Measurements from ENCODE around the gene USP3. TPM values are rescaled to one million over a fixed set of nuclear protein-coding genes. Genes with fewer than 3 reads are reported as not detected.

The USP3 gene
- total and polyA plus RNA-seq, 2 of the 4 experiments (the other 2 are of a cell fraction): 17.3 to 52.3 TPM

- dilution Hi-C loops (cut with HindIII; ENCODE audit: low sequenced_read_pairs, unreplicated experiment) (no loop called here), intact Hi-C loops (cut with micrococcal nuclease) (no loop called here), in situ Hi-C loops (cut with MboI; ENCODE audit: low sequenced_read_pairs) (no loop called here)
- H3K4me2 ChIP-seq (ENCODE audit: low read depth, low read length): no peak overlapping the region
- no CpG with 5 or more reads among the region's 1 CpG for WGBS, 2 experiments (ENCODE audit: extremely low coverage in 2 of 2, insufficient read length in 1 of 2)
- no peak overlapping the region for H3K4ac ChIP-seq (ENCODE audit: low read depth, low read length)
- no peak overlapping the region for H3K14ac ChIP-seq (replicated peaks; ENCODE audit: low read depth, low read length)
- H3K9me3 ChIP-seq (ENCODE audit: control insufficient read depth, insufficient read depth, low read length): no peaks in the 10 kb centered on the region
- TF ChIP-seq ELK1 (IDR thresholded peaks at IDR 0.05; ENCODE audit: borderline replicate concordance, low read depth, low read length) (no peak), USF2 (IDR thresholded peaks at IDR 0.05; ENCODE audit: low read depth, low read length) (no peak), MAZ (IDR thresholded peaks at IDR 0.05; ENCODE audit: borderline replicate concordance, low read depth, low read length) (no peak), RCOR1 (IDR thresholded peaks at IDR 0.05; ENCODE audit: insufficient replicate concordance, low read length) (no peak), NFE2L2 (IDR thresholded peaks at IDR 0.05; ENCODE audit: low read depth, low read length) (no peak), MXI1 (IDR thresholded peaks at IDR 0.05; ENCODE audit: borderline replicate concordance, low read depth, low read length) (no peak), CEBPB (IDR thresholded peaks at IDR 0.05; ENCODE audit: low read depth, low read length) (no peak), POLR2A (IDR thresholded peaks at IDR 0.05; ENCODE audit: low read depth, low read length) (no peak), CTCF (conservative IDR thresholded peaks at IDR 0.05; ENCODE audit: low read depth, low read length) (no peak), MAFK (IDR thresholded peaks at IDR 0.05; ENCODE audit: low read depth, low read length) (no peak), BHLHE40 (IDR thresholded peaks at IDR 0.05; ENCODE audit: low read depth, low read length) (no peak), SMC3 (IDR thresholded peaks at IDR 0.05; ENCODE audit: low read depth, low read length) (no peak), FOS (IDR thresholded peaks at IDR 0.05; ENCODE audit: low read depth, low read length) (no peak)
- no peak overlapping the region for H2BK120ac ChIP-seq (ENCODE audit: low read depth, low read length)
- peak overlapping the region; percentile 11; the same call in 1 of the 2 replicates for H2AK5ac ChIP-seq (ENCODE audit: low read depth, low read length)
- CTCF ChIA-PET: no interaction called here
- no peak overlapping the region for H2AFZ ChIP-seq (replicated peaks; ENCODE audit: low read length, poor library complexity)
- no peaks in the 10 kb centered on the region for H3K27me3 ChIP-seq (ENCODE audit: control insufficient read depth, insufficient read depth, low read length)
- no peak overlapping the region for H3K18ac ChIP-seq (ENCODE audit: low read depth, low read length)
- no peak overlapping the region for H3K56ac ChIP-seq (ENCODE audit: extremely low read depth, insufficient read depth, low read length)
- no peak overlapping the region for H3K23ac ChIP-seq (ENCODE audit: low read depth, low read length)
- peaks cover 22% of the 10 kb centered on the region for H3K9me1 ChIP-seq (ENCODE audit: insufficient read depth, low read length)
- no TSS peak for BruUV-seq (replicated peaks)
- H4K91ac ChIP-seq (ENCODE audit: insufficient read depth, low read depth, low read length): no peak overlapping the region
- peaks cover 10% of the 10 kb centered on the region for H3K36me3 ChIP-seq (ENCODE audit: control insufficient read depth, insufficient read depth, low read length)
- no peak overlapping the region for H2AK9ac ChIP-seq (replicated peaks; ENCODE audit: low read depth, low read length, poor library complexity)
- peaks cover 21% of the 10 kb centered on the region for H3K4me1 ChIP-seq (ENCODE audit: control insufficient read depth, insufficient read depth, low read length)
- H3K27ac ChIP-seq (ENCODE audit: insufficient read depth, low read length): no peak overlapping the region
- ATAC-seq (ENCODE audit: low read depth) (no peak), DNase-seq (no peak)
- no peak overlapping the region for H3K4me3 ChIP-seq (ENCODE audit: insufficient read depth, low read depth, low read length)
- POLR2A ChIA-PET (ENCODE audit: unreplicated experiment): no interaction called here
- H2BK15ac ChIP-seq (ENCODE audit: low read depth, low read length): no peak overlapping the region
- H3K79me1 ChIP-seq (ENCODE audit: low read depth in 1 of 2, low read length in 2 of 2): peaks cover 0 to 7% of the 10 kb centered on the region in 2 experiments; a peak in 2 of 4 replicates
- H3K9ac ChIP-seq (ENCODE audit: low read depth, low read length): no peak overlapping the region
- H2BK20ac ChIP-seq (ENCODE audit: low read depth, low read length): no peak overlapping the region
- H2BK5ac ChIP-seq (ENCODE audit: low read depth, low read length, poor library complexity, severe bottlenecking): no peak overlapping the region
- H4K20me1 ChIP-seq (ENCODE audit: insufficient read depth, low read length): no peaks in the 10 kb centered on the region
- no peak overlapping the region for H4K8ac ChIP-seq (ENCODE audit: low read depth in 2 of 2, low read length in 2 of 2)
- H4K5ac ChIP-seq (ENCODE audit: low read depth, low read length): no peak overlapping the region
These were observed 91.3 kb downstream of the USP3 start for GRCh38 chr15:63595688-63596087.
